Fibroblast of lung (primary cell): Measurements from ENCODE around the gene UPK1B. TPM values are rescaled to one million over a fixed set of nuclear protein-coding genes. Genes with fewer than 3 reads are reported as not detected.

Experiments used
- DNase-seq, 2 donors: peaks; one replicate each; pipeline versions ENCODE4 v3.0.0 to v3.0.0-alpha.2; 2010; ENCODE audit warnings: low read depth in 2 of 2
- H2AFZ ChIP-seq: 2 replicates; pipeline ENCODE4 v1.5.1; 2012; ENCODE audit warnings: low read length, control low read depth, inconsistent platforms
- H3K27ac ChIP-seq: 2 replicates; pipeline ENCODE4 v1.5.1; 2011; ENCODE audit warnings: low read length, control low read depth; ENCODE audit not compliant: insufficient read depth
- H3K27me3 ChIP-seq: 2 replicates; pipeline ENCODE4 v1.5.1; 2011; ENCODE audit warnings: mild to moderate bottlenecking, low read length; ENCODE audit not compliant: control insufficient read depth, insufficient read depth
- H3K36me3 ChIP-seq: 2 replicates; pipeline ENCODE4 v1.5.1; 2011; ENCODE audit warnings: low read length; ENCODE audit not compliant: control insufficient read depth, insufficient read depth
- H3K4me1 ChIP-seq: 2 replicates; pipeline ENCODE4 v1.5.1; 2011; ENCODE audit warnings: low read length; ENCODE audit not compliant: control insufficient read depth, insufficient read depth; ENCODE audit errors: extremely low read depth
- H3K4me2 ChIP-seq: 2 replicates; pipeline ENCODE4 v1.5.1; 2011; ENCODE audit warnings: low read length, control low read depth; ENCODE audit not compliant: insufficient read depth; ENCODE audit errors: extremely low read depth
- H3K4me3 ChIP-seq, 4 experiments: fragments of 200-600 bp in 1 of 4; sonication (generic) in 1 of 4; replicated peaks in 1 of 4; 2 replicates each; pipeline ENCODE4 v1.5.1; 2011 to 2016; ENCODE audit warnings: low read length in 4 of 4, low read depth in 3 of 4, mild to moderate bottlenecking in 3 of 4, control low read depth in 2 of 4, inconsistent platforms in 1 of 4, mixed read lengths in 1 of 4; ENCODE audit not compliant: insufficient read depth in 1 of 4; ENCODE audit errors: control extremely low read depth in 1 of 4
- H3K79me2 ChIP-seq: 2 replicates; pipeline ENCODE4 v1.5.1; 2012; ENCODE audit warnings: mild to moderate bottlenecking, low read length, inconsistent platforms; ENCODE audit not compliant: control insufficient read depth, insufficient read depth
- H3K9ac ChIP-seq: 2 replicates; pipeline ENCODE4 v1.5.1; 2011; ENCODE audit warnings: mild to moderate bottlenecking, low read length, control low read depth; ENCODE audit not compliant: insufficient read depth
- H3K9me3 ChIP-seq: 2 replicates; pipeline ENCODE4 v1.5.1; 2012; ENCODE audit warnings: low read depth, low read length; ENCODE audit not compliant: control insufficient read depth, insufficient read depth
- H4K20me1 ChIP-seq: 2 replicates; pipeline ENCODE4 v1.5.1; 2011; ENCODE audit warnings: low read length; ENCODE audit not compliant: control insufficient read depth, insufficient read depth; ENCODE audit errors: extremely low read depth
- CTCF ChIP-seq, 2 donors: IDR thresholded peaks in 1 of 2; conservative IDR thresholded peaks in 1 of 2; 1 replicate in 1 of 2; 2 replicates in 1 of 2; pipeline ENCODE4 v1.5.1; 2011 to 2012; ENCODE audit warnings: low read length in 2 of 2, control low read depth in 1 of 2, inconsistent platforms in 1 of 2, low read depth in 1 of 2, mild to moderate bottlenecking in 1 of 2
- EZH2 ChIP-seq: IDR thresholded peaks from 2 replicates; pipeline ENCODE4 v1.5.1; 2012; ENCODE audit warnings: low read length, control low read depth, mild to moderate bottlenecking; ENCODE audit errors: missing control alignments
- polyA plus RNA-seq, 2 donors: library from polyadenylated mRNA; depleted of rRNA in 1 of 2; stranded (reverse) in 1 of 2; unstranded in 1 of 2; fragments of >200 nt; gene quantifications; 2 replicates each; pipeline ENCODE4 v1.2.1, GENCODE V29; 2011 to 2012; ENCODE audit warnings: missing spikeins in 1 of 2
- total RNA-seq: library from RNA; depleted of rRNA; stranded (reverse); fragments of >200 nt; gene quantifications from 2 replicates; pipeline ENCODE4 v1.2.1, GENCODE V29; 2014

The UPK1B gene
- total and polyA plus RNA-seq, 2 donors (not counting 1 experiment from before 2014, with no cell fraction given): not detected

GRCh38 chr3:119227070-119227850 lies 53.9 kb downstream of the UPK1B start:
- no peak for DNase-seq
- Histone ChIP-seq H4K20me1 (no peaks in the 10 kb centered on the region), H3K4me2 (no peak overlapping the region), H3K4me1 (no peaks in the 10 kb centered on the region), H3K27ac (no peak overlapping the region), H3K27me3 (no peaks in the 10 kb centered on the region), H2AFZ (no peak overlapping the region), H3K79me2 (no peaks in the 10 kb centered on the region), H3K9ac (no peak overlapping the region), H3K36me3 (peaks cover 9% of the 10 kb centered on the region), H3K9me3 (no peaks in the 10 kb centered on the region), H3K4me3 (no peak overlapping the region)
- TF ChIP-seq EZH2: no peak
- no peak for TF ChIP-seq CTCF (conservative IDR thresholded peaks at IDR 0.05 in 1 of 2, IDR thresholded peaks at IDR 0.05 in 1 of 2; ENCODE audit: low read depth in 1 of 2, low read length in 2 of 2)

DNA sequence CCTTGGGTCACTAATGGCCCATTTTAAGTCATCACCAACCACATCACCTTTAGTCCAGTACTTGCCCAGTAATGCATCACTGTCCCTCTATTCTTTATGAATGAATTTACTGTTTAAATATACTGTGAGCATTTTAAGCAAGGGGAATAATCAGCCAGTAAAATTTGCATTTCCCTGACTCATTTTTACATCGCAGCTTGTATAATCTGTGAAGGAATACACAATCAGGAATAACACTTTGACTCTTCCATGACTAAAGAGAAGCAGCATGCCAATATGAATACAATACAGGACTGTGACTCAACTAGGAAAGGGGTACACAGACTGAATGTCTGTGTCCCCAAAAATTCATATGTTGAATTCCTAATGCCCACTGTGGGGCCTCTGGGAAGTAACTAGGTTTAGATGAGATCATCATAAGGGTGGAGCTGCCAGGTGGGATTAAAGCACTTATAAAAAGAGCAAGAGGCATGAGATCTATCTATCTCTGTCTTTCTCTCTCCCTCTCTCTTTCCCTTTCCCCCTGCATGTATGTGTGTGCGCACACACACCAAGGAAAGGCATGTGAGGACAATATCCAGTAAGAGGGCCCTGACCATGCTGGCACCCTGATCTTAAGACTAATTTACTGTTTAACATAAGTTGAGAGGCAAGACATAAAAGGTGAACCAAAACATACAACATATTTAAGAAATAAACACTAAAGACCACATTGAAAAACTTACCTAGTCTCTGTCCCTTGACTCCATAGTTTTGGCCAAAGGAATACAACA lies 55.2 kb downstream of the UPK1B start:
- no peak overlapping the region for H3K27ac ChIP-seq
- no peak overlapping the region for H3K9ac ChIP-seq
- no peak overlapping the region for H3K4me3 ChIP-seq
- H3K4me2 ChIP-seq: no peak overlapping the region
- no peaks in the 10 kb centered on the region for H3K9me3 ChIP-seq
- H2AFZ ChIP-seq: no peak overlapping the region
- no peaks in the 10 kb centered on the region for H3K4me1 ChIP-seq
- no peak for TF ChIP-seq CTCF (conservative IDR thresholded peaks at IDR 0.05 in 1 of 2, IDR thresholded peaks at IDR 0.05 in 1 of 2; ENCODE audit: low read depth in 1 of 2, low read length in 2 of 2)
- no peak for TF ChIP-seq EZH2
- H3K27me3 ChIP-seq: no peaks in the 10 kb centered on the region
- H3K79me2 ChIP-seq: no peaks in the 10 kb centered on the region
- DNase-seq: no peak
- peaks cover 7% of the 10 kb centered on the region for H3K36me3 ChIP-seq
- H4K20me1 ChIP-seq: no peaks in the 10 kb centered on the region

GRCh38 chr3:119229190-119229589 lies 55.8 kb downstream of the UPK1B start:
- Histone ChIP-seq H3K4me3 (no peak overlapping the region), H4K20me1 (no peaks in the 10 kb centered on the region), H3K9ac (no peak overlapping the region), H3K79me2 (no peaks in the 10 kb centered on the region), H2AFZ (no peak overlapping the region), H3K27me3 (no peaks in the 10 kb centered on the region), H3K4me2 (no peak overlapping the region), H3K27ac (no peak overlapping the region), H3K4me1 (no peaks in the 10 kb centered on the region), H3K36me3 (peaks cover 7% of the 10 kb centered on the region), H3K9me3 (no peaks in the 10 kb centered on the region)
- TF ChIP-seq EZH2 (no peak), CTCF (conservative IDR thresholded peaks at IDR 0.05 in 1 of 2, IDR thresholded peaks at IDR 0.05 in 1 of 2; ENCODE audit: low read depth in 1 of 2, low read length in 2 of 2) (no peak)
- no peak for DNase-seq
